Kidney tubule cell (primary cell): Measurements from ENCODE around the gene CRISP1.
"Not testable (repeated sequence)": the region's sequence is repeated elsewhere in the genome, so short reads cannot be mapped to it uniquely, and the experiment has no call there.

Experiments
- DNase-seq: peaks from one replicate; pipeline ENCODE4 v3.0.0-alpha.2; 2018; ENCODE audit warnings: low spot score

Gene CRISP1, protein sequence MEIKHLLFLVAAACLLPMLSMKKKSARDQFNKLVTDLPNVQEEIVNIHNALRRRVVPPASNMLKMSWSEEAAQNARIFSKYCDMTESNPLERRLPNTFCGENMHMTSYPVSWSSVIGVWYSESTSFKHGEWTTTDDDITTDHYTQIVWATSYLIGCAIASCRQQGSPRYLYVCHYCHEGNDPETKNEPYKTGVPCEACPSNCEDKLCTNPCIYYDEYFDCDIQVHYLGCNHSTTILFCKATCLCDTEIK

DNA sequence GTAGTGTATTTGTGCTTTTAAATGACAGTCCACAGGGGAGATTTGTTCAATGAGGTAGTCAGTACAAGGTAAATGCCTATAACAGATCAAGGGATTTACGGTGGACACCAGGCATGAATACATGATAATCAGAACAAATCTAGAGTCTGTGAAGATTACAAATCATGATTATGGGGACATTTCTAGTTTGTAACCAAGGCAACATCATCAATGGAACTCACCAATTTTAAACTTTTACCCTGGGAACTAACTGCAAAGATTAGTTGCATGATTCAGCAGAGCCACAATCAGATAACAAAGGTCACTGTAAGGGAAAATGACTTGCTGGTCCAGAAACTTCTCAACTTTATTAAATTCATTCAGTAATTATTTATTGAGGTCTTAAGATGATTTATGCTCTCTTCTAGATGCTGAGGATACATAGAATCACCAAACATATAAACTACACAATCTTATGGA is at the start of gene CRISP1:
Gene CRISP1 (minus strand): TSS at position 51 of the 459 bp plus-strand sequence. CDS start 9,135 bp downstream, outside the sequence.
- DNase-seq = no peak

DNA sequence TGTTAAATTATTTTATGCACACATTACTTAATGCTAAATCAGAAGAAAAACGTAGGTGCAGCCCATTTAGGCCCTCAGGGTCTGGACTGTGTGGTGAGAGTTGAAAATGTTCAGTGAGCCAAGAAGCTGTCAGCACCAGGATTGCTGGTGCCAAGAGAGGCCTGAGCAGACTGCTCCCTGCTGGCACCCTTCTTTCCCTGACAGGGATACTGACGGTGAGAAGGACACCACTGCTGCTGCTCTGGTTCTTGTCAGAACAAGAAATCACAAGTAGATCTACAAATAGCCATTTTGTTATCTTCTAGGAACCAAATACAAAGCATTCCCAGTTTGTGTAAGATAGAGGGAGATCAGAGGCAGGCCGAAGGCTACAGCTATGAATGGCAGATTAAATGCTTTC is 48.7 kb upstream of the CRISP1 start:
- no peak for DNase-seq

DNA sequence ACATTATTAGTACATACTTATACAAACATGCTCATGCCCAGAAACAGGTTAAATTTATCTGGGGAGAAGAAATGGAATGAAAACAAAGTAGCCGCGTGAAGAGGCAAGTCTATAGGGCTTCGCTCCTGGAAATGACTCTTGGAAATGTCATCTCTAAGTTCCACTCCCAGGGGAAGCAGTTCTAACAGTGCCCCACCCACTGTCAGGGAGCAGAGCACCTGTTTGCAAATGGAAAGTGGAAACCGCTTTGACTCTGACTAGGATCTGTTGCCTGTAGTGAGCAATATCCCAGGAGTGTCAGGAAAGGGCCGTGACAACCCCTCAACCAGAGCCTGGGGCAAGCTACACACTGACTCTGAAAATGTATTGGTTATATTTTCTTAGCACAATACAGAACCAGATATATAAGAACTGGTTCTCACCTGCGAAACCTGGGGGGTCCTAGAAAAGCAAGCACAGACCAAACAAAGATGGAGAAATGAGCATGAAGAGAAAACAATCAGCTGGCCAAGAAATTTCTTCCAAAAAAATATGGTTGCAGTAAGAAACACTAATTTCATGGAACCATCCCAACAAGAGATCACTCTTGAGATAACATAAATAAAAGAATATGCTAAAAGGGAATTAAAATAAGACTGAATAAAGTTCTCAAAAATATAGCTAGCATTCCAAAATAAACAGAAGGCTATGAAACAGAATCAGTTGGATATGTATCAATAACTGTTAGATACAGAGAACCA is 47.5 kb upstream of the CRISP1 start:
- DNase-seq = no peak

DNA sequence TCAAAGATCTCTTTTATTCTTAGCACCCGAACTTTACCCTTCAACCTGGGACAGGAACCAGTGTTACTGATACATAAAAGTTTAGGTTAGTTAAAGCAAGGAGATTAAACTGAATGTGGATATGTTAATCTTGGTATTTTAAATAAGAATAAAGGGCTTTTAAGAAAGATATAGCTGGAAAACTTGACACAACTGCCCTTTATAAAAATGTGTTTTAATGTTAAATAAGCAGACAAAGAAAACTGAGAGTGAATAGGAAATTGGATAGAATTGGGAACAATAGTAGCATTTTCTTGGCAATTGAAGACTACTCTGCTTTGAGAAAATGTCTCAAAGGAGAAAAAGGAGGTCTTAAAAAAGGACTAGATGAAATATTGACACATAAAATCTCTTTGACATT is 45.9 kb upstream of the CRISP1 start:
- no peak for DNase-seq

DNA sequence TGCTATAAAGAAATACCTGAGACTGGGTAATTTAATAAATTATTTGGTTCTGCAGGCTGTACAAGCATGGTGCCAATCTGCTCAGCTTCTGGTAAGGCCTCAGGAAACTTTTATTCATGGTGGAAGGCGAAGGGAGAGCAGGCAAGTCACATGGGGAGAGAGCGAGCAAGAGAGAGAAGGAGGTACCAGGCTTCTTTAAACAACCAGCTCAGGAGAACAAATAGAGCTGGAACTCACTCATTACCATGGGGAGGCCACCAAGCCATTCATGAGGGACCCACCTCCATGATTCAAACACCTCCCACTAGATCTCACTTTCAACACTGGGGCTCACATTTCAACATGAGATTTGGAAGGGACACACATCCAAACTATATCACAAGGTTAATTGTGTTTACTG is 44.9 kb upstream of the CRISP1 start:
- DNase-seq = no peak

DNA sequence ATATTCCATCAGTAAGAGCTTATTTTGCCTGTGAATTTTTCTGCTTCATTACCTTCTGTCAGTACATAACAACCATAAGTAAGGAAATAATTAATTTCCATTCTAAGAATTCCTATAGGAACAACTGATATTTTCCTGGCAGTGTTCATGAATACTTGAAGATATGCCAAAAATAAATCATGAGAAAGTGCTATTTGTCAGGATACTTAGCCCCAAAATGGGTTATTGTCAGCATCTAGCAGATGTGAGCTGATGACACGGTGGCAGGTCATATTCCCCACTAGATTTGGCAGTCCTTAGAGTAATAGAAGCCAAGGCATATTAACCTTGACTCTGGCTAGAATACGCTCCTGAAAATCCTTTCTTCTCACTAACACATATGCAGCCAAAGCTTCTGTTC is 43.2 kb upstream of the CRISP1 start:
- no peak for DNase-seq

DNA sequence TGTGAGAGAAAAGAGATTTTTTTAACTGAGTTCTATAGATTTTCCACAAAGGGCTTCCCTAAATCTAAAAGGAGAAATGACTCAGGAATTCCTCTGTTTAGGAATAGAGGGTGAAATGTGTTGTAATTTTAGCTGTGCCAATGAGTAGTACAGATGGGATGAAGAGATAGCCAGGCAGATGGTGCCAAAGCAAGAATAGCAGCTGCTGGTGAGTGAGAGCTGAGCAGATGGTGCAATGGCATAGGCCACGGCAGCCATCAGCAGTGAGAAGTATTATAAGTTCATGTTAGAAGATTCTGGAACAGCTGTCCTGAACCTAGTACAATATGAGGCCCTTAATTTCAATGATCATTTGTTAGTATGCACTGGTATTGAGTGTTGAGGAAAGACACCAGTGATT is 40.2 kb upstream of the CRISP1 start:
- no peak for DNase-seq

DNA sequence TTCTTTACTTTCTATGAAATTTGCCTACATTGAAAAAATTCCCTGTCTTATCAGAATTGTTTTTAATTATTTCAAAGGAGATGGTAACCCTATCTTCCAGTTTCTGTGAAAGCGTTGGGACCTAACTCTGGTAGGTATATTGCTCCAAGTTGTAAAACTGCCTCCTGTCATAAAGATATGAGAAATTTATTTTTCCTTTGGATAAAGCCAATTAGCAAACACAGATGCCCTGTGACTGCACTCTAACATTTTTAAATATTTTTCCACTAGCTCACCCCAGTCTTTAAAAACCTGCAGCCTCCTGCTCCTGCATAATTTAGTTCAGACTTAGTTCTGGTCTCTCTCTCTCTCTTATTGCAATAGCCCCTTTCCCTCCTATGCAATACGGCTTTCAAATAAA is 39.0 kb upstream of the CRISP1 start:
- DNase-seq = no peak

DNA sequence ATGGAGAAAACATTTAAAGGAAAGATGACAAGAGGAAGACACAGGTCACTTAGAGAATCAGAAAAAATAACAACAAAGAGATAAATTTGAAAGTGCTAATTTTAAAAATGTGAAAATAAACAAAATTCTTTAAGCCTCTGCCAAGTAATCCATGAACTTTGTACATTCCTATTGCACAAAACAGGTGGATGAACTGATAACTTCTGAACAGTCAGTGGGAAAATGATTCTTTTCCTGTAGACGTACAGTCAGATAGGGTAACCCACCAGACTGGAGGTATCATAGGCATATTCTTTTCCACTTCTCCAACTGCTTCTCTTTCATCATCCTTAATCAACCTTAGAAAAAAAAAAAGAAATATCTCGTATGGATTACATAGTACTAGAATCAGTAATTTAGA is 36.5 kb upstream of the CRISP1 start:
- no peak for DNase-seq

DNA sequence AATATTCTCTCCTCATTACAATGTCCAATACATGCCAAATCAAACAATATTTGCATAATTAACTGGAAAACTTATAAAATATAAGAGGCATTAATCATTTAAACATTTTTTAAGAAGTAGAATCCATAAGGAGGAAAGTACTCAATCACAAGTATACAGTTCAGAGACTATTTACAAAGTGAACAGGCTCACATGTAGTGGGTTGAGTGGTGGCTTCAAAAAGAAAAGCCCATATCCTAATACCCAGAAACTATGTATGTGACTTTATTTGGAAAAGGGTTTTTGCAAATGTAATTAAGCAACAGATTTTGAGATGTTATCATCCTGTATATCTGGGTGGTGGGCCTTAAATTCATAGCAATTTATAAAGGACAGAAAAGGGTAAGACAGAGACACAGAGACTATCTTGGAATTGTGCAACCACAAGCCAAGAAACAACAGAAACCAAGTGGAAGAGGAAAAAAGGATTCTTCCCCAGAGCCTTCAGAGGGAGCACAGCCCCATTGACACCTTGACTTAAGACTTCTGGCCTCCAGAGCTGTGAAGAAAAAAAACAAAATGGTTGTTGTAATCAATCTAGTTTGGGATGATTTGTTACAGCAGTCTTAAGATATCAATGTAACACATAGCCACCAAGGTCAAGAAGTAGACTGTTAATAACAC is 32.7 kb upstream of the CRISP1 start:
- no peak for DNase-seq

DNA sequence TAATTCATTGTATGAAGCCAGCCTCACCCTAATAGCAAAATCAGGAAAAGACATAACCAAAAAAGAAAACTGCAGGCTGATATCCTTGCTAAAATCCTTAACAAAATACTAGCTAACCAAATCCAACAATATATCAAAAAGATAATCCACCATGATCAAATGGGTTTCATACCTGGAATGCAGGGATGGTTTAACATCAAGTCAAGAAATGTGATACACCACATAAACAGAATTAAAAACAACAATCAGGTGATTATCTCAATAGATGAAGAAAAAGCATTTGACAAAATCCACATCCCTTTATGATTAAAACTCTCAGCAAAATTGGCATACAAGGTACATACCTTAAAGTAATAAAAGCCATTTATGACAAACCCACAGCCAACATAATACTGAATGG is 29.2 kb upstream of the CRISP1 start:
- not testable (repeated sequence) for DNase-seq

DNA sequence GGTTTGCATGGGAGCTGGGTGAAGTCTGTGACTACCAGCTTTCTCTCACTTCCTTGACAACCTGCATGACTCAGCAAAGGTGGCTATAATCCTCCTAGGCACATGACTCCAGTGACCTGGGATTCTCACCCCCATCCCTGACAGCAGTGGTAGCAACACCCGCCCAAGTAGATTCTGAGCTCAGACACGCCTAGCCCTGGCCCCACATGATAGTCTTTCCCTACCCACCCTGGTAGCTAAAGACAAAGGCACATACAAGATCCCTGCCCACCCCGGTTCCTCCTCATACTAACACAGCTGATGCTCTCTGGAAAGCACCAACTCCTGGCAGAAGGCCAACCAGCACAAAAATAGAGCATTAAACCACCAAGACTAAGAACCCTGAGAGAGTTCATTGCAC is 25.9 kb upstream of the CRISP1 start:
- peak; percentile 2 for DNase-seq

DNA sequence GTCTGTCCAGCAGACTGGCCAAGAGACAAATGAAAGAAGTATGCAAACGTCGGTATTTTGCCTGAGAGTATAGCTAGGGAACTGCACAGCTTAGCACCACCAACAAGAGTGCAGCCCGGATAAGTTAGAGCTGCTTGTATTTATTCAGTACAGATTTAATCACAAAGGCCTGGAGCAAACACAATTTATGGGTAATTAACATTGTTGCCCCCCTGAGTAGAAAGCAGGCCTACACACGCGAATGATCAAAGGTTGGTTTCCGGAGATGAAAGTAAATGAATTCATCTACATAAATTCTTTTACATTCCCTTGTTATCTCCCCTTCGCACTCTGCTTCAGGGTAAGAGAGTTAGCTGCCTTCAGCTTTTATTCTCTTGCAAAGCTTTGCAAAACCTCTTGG is 24.7 kb upstream of the CRISP1 start:
- no peak for DNase-seq

DNA sequence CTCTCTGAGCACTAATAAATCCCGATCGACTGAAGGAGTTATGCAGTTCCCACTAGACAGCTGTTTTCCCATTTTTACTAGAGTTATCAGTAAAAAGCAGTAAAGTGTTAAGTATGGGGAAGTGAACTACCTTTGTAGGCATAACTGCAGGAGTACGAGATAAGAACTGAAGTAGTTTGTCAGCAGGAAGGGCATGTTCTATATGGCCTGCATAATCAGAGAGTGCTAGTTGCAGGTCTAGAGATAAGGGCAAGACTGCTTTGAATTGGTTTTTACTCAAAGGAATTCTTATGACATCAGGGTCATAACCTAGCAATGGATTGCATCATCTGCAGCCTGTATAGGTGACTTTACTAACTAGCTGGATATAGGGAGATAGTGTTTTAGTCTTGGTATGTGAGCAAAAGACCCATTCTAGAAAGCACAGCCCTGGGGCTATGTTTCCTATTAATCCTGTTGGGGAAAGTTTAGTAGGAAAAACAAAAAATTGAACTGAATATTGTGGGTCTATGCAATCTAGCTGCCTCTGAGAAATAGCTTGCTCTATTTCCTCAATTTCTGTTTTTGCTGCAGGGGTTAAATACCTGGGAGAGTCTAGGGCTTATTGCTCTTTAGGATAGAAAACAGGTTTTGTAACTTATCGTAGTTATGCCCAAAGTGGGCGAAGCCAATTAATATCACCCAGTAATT is 22.6 kb upstream of the CRISP1 start:
- DNase-seq = no peak

DNA sequence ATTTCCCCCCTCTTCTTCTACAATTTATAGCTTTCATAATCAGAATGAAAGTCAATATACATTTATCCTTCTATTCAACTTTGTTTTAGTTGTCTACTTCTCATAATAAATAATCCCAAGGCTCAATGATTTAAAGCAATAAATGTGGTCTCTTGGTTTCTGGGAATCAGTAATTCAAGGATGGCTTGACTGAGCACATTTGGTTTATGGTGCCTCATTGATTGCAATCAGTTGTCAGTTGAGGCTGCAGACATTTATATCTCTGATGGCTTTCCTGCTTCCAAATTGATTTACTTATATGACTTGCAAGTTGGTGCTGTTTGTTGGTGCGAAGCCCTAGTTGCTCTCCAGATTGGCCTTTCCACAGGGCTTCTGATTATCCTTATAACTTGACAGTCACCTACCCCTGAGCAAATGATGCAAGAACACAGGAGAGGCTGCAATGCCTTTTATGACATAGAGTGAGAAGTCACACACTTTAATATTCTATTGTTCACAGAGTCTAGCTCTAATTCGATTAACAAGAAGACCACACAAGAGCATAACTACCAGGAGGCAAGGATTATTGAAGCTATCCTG is 2.7 kb upstream of the CRISP1 start:
- no peak for DNase-seq

DNA sequence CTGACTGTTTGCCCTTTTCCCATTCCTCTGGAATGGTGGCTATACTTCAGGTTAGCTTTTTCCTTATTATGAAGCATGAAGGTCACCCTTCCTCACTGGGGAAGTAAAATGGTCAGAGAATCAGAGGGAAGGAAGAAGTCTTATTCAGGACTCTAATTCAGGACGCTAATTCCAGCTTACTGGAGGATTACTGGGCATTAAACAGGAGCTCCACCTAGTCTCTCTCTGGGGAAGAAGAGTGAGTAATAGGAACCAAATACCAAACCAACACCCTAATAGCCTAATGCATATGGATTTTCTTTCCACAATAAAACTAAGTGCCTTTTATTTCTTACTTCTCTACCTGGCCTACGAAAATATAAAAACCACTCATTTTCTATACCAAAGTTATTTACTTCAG is 10.1 kb downstream of the CRISP1 start:
- no peak for DNase-seq

DNA sequence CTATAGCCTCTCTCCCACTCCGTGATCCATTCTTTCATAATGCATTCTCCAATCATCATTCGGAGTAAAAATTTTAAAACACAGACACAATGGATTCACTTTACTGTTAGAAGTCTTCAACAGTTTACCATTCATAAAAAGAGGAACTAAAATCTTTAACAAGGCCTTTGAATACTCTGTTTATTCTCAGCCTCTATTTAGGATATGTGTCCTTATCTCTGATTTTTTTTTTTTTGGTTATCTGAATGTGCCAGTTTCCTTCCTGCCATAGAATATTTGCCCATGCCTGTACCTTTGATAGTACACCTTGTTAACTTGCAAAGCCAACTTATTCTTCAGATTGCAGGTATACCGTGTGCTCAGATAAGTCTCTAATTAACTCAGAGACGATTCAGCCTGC is 11.1 kb downstream of the CRISP1 start:
- no peak for DNase-seq

DNA sequence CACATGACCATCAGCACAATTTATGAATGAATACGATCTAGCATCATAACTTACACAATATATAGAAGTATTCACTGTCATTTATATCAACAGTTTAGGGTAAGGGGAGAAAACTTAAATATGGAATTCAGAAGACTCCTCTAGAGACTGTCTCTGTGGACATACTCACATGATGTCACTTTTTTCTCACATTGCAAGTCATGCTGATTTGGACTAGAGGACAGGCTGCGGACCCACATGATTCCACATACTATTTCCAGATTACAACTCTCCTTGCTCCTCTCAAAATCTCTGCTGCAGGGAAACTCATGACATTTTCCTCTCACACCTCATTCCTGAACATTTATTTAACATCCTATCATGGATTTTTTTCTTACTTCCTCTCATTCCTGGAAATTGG is 13.4 kb downstream of the CRISP1 start:
- DNase-seq = no peak

DNA sequence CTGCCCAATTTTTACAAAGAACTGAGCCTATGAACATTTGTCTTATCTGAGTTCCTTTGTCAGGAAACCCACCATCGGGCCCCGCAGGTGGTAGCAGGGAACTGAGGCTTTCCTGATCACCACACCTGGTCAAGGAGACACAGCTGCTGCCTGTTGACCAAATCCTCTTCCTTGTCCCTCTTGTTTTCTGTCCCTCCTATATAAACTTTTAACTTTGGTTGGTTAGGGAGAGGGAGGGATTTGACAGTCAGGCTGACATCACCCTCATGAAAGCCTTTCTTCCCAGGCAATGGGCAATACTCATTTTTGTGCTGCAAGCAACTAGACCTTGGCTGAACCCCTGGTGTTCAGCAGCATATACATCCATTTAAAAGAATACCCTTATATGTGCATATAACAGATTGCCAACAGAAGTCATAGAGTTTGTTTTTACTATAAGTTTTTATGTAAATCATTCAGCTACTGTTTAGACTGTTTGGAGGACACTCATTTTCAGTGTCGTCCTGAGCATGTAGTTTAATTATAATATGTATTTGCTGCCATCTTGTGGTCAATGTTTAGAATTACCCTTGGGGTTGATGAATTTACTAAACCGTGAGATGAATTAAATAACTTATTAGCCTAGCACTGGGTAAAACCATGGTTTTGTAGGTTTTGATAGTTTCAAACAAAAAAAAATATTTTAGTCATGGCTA is 17.0 kb downstream of the CRISP1 start:
- DNase-seq = peak; percentile 68

DNA sequence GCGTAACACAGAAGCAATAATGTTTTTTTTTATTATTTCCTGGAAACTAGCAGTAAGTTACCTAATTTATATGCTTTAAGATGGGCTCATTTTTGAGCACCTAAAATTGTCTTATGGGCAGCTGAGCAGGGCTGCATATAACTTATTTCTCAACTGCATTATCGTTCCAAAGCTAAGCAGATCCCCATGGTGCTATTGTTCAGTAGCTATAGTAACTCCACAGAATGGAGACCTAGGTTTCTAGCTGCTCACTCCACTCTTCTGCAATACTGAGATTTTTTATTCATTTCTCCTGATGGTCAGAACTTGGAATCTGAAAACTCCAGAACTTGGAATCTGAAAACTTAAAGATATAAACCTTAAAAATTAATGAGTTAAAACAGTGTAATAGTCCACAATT is 18.7 kb downstream of the CRISP1 start:
- DNase-seq = no peak

DNA sequence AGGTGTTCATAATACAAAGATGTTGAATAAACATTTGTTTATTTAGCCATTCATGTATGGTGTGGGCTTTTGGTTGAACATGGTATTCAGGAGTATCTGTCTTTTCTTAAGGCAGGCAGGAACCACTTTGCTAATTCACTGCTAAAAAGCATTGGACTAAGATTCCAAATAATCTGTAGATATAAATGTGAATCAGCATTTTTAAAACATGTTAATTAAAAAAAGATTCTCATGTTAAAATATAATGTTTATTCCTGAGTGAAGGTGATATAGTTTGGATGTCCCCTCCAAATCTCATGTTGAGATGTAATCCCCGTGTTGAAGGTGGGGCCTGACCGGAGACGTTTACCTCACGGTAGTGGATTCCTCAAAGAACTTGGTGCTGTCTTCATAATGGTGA is 19.3 kb downstream of the CRISP1 start:
- no peak for DNase-seq

DNA sequence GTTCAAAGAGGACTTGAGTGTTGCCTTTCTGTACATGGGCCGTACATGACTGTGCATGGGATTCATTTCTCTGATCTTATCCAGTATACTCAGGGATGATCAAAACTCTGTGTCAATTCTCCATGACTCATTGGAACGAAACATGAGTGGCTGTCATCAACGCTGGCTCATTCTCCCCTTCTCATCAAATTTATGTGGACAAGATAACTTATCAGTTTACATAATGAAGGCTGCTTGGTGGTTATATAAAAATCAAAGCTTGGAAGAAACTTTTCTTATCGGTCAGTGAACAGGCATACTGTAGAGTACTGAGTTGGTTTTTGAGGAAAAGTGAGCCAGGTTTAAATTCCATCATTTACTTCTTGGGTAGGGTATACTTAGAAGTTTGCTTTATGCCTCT is 24.9 kb downstream of the CRISP1 start:
- DNase-seq = no peak
